Panc1 (cell line): ENCODE measurements around the gene JUN.

Source experiments
- CTCF ChIP-seq: fragments of 450-650 bp; IDR thresholded peaks from 2 replicates; pipeline ENCODE4 v1.5.1; 2017; ENCODE audit warnings: mild to moderate bottlenecking
- POLR2AphosphoS5 ChIP-seq: IDR thresholded peaks from 2 replicates; pipeline ENCODE4 v1.6.1; 2012; ENCODE audit warnings: mild to moderate bottlenecking, low read depth, low read length, moderate library complexity
- REST ChIP-seq, 2 experiments: IDR thresholded peaks; 2 replicates each; pipeline ENCODE4 v1.6.1; 2011 to 2012; ENCODE audit warnings: low read depth in 2 of 2, control low read depth in 1 of 2, low read length in 1 of 2, mild to moderate bottlenecking in 1 of 2, moderate library complexity in 1 of 2; ENCODE audit not compliant: insufficient read depth in 1 of 2
- SIN3A ChIP-seq: IDR thresholded peaks from 2 replicates; pipeline ENCODE4 v1.6.1; 2012; ENCODE audit warnings: low read depth, mild to moderate bottlenecking, low read length, moderate library complexity, borderline replicate concordance; ENCODE audit not compliant: insufficient read depth

GRCh38 chr1:58816747-58817221 lies 32.9 kb upstream of the JUN start:
- TF ChIP-seq POLR2AphosphoS5 (no peak), CTCF (no peak), SIN3A (no peak), REST (IDR thresholded peaks at IDR 0.05; ENCODE audit: insufficient read depth in 1 of 2, low read depth in 2 of 2, low read length in 1 of 2) (no peak)
